Upper lobe of right lung (tissue), 1 donor: ENCODE results near the gene SMNDC1. TPM values are rescaled to one million over a fixed set of nuclear protein-coding genes. Genes with fewer than 3 reads are reported as not detected.

Experiments used
- ATAC-seq: fragments of 200-7000 bp; cut with Tn5 transposase; one replicate; pipeline ENCODE4 v1.9.1; 2020; ENCODE audit warnings: mild to moderate bottlenecking, moderate library complexity
- DNase-seq: peaks from one replicate; pipeline ENCODE4 v3.0.0-alpha.2; 2020
- H3K27ac ChIP-seq: fragments of 200-600 bp; one replicate; pipeline ENCODE4 v1.8.0; 2022
- H3K27me3 ChIP-seq: fragments of 200-600 bp; one replicate; pipeline ENCODE4 v1.8.0; 2022; ENCODE audit warnings: mild to moderate bottlenecking
- H3K36me3 ChIP-seq: fragments of 200-600 bp; one replicate; pipeline ENCODE4 v1.8.0; 2022
- H3K4me1 ChIP-seq: fragments of 200-600 bp; one replicate; pipeline ENCODE4 v1.8.0; 2022
- H3K4me3 ChIP-seq: fragments of 200-600 bp; one replicate; pipeline ENCODE4 v1.8.0; 2022; ENCODE audit warnings: mild to moderate bottlenecking
- H3K9me3 ChIP-seq: fragments of 200-600 bp; one replicate; pipeline ENCODE4 v1.8.0; 2022
- intact Hi-C: fragments of 100-400 bp; cut with DNase I; formaldehyde crosslinking; loops from one replicate; pipeline ENCODE4 v1.11.0; 2022
- total RNA-seq: library from RNA; stranded (reverse); fragmentation: NEBNext Ultra II Directional; extraction: Animal tissue kit (Norgen Biotek cat#: 25700); gene quantifications from one replicate; pipeline ENCODE4 v1.2.1, GENCODE V29; 2021
- TF ChIP-seq, protein P1 (sequence below): fragments of 200-600 bp; IDR thresholded peaks from one replicate; pipeline ENCODE4 v1.8.0; 2022; ENCODE audit warnings: antibody characterized with exemption
- donor health status: DM: no; HTN: yes; CAD: no; lungs with severe emphysema.

The SMNDC1 gene
- total RNA-seq, 1 donor from 2014 or later, result 35.8 TPM

- Histone ChIP-seq H3K4me1 (no peaks in the 10 kb centered on the region), H3K27ac (no peak overlapping the region), H3K9me3 (no peaks in the 10 kb centered on the region), H3K27me3 (no peaks in the 10 kb centered on the region), H3K4me3 (no peak overlapping the region), H3K36me3 (no peaks in the 10 kb centered on the region)
- intact Hi-C loops, result no loop called here
- ATAC-seq (no peak), DNase-seq (no peak)
- TF ChIP-seq, protein P1, sequence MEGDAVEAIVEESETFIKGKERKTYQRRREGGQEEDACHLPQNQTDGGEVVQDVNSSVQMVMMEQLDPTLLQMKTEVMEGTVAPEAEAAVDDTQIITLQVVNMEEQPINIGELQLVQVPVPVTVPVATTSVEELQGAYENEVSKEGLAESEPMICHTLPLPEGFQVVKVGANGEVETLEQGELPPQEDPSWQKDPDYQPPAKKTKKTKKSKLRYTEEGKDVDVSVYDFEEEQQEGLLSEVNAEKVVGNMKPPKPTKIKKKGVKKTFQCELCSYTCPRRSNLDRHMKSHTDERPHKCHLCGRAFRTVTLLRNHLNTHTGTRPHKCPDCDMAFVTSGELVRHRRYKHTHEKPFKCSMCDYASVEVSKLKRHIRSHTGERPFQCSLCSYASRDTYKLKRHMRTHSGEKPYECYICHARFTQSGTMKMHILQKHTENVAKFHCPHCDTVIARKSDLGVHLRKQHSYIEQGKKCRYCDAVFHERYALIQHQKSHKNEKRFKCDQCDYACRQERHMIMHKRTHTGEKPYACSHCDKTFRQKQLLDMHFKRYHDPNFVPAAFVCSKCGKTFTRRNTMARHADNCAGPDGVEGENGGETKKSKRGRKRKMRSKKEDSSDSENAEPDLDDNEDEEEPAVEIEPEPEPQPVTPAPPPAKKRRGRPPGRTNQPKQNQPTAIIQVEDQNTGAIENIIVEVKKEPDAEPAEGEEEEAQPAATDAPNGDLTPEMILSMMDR, result no peak
Observed at GRCh38 chr10:110343947-110344346, 39.2 kb upstream of the SMNDC1 start.

GRCh38 chr10:110340816-110341215, 36.1 kb upstream of the SMNDC1 start:
- no peaks in the 10 kb centered on the region for H3K36me3 ChIP-seq
- no peak overlapping the region for H3K4me3 ChIP-seq
- intact Hi-C loops, result no loop called here
- TF ChIP-seq, protein P1, result no peak
- H3K4me1 ChIP-seq, result peaks cover 3% of the 10 kb centered on the region
- H3K9me3 ChIP-seq, result no peaks in the 10 kb centered on the region
- no peaks in the 10 kb centered on the region for H3K27me3 ChIP-seq
- H3K27ac ChIP-seq, result no peak overlapping the region
- DNase-seq, result no peak
- no peak for ATAC-seq

DNA sequence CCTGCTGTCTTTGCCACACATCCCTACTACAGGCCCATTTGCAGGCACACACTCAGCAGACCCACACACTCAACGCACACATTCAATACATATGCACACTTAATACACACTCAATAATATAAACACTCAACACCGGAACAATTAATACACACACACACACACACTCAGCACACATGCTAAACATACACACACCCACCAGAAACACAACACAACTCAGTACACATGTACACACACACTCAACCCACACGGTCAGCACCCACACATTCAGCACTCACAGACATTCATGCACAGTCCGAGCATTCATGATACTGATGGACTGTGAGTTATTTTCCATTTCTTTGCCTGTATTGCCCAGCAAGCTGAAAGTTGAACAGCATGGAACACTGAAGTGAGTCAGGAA, 35.4 kb upstream of the SMNDC1 start:
- Histone ChIP-seq H3K4me1 (peaks cover 3% of the 10 kb centered on the region), H3K9me3 (no peaks in the 10 kb centered on the region), H3K27me3 (no peaks in the 10 kb centered on the region), H3K27ac (no peak overlapping the region), H3K36me3 (no peaks in the 10 kb centered on the region), H3K4me3 (no peak overlapping the region)
- no peak for DNase-seq
- intact Hi-C loops, result no loop called here
- TF ChIP-seq, protein P1, result no peak
- ATAC-seq, result no peak

DNA sequence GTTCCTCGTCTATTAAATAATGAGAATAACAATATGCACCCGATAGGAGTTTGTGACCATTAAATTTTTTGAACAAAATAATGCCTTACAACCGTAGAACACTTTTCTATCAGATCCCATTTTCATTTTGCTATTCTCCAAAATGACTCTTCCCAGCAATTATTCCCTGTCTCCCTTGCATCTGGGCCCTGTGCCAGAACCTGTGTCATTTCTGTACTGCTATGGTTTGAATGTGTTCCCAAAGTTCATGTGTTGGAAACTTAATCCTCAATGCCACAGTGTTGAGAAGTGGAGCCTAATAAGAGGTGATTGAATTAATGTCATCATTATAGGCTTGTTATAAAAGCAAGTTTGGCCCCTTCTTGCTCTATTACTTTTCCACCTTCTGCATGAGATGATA, 33.2 kb upstream of the SMNDC1 start:
- no peak for DNase-seq
- intact Hi-C loops, result no loop called here
- no peak for ATAC-seq
- Histone ChIP-seq H3K27me3 (no peaks in the 10 kb centered on the region), H3K4me1 (peaks cover 3% of the 10 kb centered on the region), H3K4me3 (no peak overlapping the region), H3K9me3 (no peaks in the 10 kb centered on the region), H3K27ac (no peak overlapping the region), H3K36me3 (no peaks in the 10 kb centered on the region)
- TF ChIP-seq, protein P1, result no peak

DNA sequence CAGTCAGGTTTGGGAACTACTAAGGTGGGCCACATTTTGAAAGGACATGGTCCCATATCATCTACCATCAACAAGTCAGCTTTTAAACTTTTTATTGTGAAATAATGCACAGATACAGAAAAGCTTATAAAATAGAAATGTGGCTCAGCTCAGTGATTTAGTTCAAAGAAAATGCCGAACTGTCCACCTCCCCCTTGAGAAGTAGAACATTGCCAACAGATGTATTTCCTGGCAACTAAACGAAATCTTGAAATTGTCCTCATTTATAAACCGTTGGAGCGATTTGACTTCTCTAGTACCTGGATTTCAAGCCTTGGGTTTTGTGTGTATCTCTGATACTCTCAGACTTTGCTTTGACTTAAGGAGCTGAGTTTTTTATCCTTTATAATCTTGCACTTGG, 32.7 kb upstream of the SMNDC1 start:
- no peaks in the 10 kb centered on the region for H3K27me3 ChIP-seq
- H3K27ac ChIP-seq, result no peak overlapping the region
- H3K9me3 ChIP-seq, result no peaks in the 10 kb centered on the region
- DNase-seq, result no peak
- H3K4me3 ChIP-seq, result no peak overlapping the region
- TF ChIP-seq, protein P1, result no peak
- no peaks in the 10 kb centered on the region for H3K36me3 ChIP-seq
- intact Hi-C loops, result no loop called here
- H3K4me1 ChIP-seq, result peaks cover 3% of the 10 kb centered on the region
- ATAC-seq, result no peak

DNA sequence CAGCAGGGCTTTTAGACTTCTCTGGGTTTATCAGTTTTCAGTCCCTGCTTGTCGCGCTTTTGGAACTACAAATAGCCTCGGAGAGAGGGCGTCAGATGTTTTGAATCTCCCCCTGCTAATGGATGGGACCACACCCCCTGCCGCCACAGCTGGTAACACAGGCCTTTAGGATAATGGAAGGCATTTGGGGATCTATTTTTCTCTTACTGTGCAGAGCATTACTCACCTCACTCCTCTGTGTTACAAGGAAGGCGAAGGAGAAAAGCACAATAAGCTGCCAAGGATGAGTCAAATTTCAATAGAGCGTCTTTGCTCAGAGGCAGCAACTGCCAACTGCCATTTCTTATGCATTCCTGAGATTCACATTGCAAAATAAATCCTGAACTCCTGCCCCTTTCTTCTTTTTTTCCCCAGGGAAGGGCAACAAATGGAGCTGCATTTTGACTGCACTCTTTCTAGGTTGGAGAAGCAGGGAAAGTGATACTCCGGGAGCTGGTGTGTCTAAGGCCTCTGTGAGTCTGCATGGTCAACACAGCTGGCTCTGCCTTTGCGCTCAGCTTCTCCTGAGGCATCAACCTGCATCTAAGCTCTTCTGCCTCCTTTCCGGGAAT, 31.5 kb upstream of the SMNDC1 start:
- peaks cover under 1% of the 10 kb centered on the region for H3K9me3 ChIP-seq
- intact Hi-C loops, result no loop called here
- ATAC-seq (peak; percentile 22), DNase-seq (no peak)
- H3K36me3 ChIP-seq, result no peaks in the 10 kb centered on the region
- no peak overlapping the region for H3K4me3 ChIP-seq
- TF ChIP-seq, protein P1, result no peak
- no peak overlapping the region for H3K27ac ChIP-seq
- peaks cover 3% of the 10 kb centered on the region for H3K4me1 ChIP-seq
- no peaks in the 10 kb centered on the region for H3K27me3 ChIP-seq
